GM18517 (cell line): ENCODE data around the gene DUSP22.

ENCODE experiments used
- ATAC-seq: cut with Tn5 transposase; IDR thresholded peaks from one replicate; pipeline ENCODE4 v1.9.1; 2021; ENCODE audit warnings: mild to moderate bottlenecking, moderate library complexity; ENCODE audit not compliant: unreplicated experiment

The DUSP22 gene

DNA sequence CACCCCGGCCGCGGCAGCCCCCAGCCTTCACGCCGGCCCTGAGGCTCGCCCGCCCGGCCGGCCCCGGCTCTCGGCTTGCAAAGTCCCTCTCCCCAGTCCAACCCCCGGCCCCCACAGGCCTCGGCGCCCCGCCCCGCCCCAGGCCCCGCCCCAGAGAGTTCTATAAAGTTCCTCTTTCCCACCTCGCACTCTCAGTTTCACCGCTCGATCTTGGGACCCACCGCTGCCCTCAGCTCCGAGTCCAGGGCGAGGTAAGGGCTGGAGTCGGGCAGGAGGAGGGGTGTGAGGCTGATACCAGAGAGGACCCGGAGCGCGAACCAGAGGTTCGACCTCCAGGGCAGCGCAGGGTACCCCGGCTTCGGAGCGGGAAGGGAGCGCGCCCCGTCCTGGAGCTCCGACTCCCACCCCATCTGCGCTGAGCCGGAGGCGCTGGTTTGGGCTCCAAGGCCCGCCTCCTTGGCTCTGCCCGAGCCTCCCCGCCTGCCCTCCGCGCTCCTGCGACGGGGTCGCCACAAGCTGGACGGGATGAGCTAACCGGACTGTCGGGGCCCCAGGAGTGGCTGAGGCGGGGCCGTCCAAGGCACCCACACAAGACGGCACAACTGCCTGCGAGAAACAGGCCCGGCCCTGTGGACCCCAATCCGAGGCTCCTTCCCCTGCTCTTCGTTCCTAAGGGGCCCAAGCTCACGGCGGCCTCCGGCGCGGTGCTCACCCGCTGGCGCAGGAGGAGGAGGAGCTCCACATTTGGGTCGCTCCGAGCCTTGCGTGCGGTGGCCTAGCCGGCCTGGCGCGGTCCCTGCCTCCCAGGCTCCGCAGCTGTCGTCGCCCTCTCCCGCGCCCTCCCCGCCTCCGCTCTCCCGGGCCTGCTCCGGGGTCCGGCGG lies 99.5 kb downstream of the DUSP22 start, which contains the start of gene IRF4:
Gene IRF4 (plus strand): TSS at position 194 of the 882 bp plus-strand sequence. CDS start 1,401 bp downstream, outside the sequence.
- no peak for ATAC-seq

DNA sequence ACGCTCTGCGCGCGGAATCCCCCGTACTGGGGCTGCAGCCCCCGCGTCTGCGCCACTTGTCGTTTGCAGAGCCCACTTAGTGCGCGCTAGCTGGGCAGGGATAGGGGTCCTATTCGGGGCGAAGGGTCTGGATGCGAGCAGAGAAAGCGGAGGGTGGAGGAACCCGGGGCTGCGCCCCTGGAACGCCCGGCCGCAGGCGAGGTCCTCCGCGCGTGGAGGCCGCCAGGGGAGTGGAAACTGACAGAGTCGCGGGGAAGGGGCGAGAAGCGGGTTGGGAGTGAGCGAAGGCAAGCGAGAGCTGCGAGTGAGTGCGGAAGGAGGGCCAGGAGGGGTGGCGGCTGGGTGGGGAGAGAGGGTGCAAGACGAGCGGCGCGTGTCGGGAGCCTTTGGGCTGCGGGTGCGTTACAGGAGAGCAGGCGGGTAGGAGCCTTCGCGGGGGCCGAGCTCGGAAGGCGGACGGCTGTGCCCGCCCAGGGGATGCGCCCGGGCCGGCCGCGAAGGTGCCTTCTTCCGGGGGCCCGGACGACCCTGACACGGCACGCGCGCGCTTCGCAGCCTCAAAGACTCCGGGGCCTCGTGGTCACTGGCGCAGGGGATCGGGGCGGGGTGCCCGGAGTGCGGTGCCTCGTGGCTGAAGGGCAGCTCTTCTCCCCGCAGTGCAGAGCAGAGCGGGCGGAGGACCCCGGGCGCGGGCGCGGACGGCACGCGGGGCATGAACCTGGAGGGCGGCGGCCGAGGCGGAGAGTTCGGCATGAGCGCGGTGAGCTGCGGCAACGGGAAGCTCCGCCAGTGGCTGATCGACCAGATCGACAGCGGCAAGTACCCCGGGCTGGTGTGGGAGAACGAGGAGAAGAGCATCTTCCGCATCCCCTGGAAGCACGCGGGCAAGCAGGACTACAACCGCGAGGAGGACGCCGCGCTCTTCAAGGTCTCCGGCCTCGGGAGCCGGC lies 100.4 kb downstream of the DUSP22 start:
- no peak for ATAC-seq

DNA sequence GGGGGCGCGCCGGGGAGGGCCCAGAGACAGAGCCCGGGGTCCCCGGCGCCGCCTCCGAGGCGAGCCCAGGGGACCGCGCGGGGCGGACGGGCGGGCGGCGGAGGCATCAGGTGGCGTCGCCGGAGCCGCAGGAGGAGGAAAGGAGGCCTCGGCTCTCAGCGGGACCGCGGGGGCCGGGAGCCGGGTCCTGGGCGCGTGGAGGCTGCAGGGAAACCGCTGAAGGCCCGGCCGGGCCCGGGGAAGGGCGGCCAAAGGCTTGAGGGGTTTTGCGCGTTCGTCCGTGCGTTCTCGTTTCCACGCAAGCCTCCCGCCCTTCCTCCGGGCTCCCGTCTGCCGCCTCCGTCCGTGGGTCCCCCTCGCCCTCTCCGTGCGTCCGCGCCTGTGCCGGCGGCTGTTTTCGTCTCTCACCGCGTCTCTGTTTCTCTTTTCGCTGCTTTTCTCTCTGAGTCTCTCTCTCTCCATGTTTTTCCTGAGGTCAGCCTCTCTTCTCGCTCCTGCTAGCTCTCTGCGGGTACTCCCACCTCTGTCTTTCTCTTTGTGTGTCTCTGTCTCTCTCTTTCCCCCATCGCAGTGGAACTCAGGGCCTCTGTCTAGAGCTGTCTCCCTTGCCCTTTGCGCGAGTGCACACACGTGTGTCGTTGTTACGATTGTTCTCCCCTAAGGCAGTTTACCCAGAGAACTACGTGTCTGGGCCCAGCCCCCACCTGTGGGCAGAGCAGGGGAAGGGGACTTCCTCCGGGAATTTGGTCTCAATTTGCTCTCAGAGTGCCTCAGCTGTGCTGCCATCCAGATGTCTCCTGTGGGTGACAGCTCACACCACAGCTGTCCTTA lies 101.3 kb downstream of the DUSP22 start:
- no peak for ATAC-seq

DNA sequence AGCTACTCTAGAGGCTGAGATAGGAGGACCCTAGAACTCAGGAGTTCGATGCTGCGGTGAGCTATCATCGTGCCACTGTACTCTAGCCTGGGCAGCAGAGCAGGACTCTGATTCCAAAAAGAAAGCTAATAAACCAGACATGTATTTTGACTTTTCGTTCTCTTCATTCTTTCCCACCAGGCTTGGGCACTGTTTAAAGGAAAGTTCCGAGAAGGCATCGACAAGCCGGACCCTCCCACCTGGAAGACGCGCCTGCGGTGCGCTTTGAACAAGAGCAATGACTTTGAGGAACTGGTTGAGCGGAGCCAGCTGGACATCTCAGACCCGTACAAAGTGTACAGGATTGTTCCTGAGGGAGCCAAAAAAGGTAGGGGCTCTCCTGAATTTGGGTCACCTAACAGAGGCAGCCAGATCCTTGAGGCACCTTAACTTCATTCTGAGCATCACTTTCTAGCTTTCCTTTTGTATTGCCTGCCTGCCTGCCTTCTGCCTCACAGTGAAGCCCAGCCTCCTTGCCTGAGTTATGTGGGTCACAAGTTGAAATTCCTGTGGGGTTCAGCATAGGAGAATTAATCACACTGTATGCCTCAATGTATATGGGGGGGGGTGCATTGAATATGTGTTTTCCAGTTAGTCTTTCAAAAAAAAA lies 102.5 kb downstream of the DUSP22 start:
- ATAC-seq, result no peak

DNA sequence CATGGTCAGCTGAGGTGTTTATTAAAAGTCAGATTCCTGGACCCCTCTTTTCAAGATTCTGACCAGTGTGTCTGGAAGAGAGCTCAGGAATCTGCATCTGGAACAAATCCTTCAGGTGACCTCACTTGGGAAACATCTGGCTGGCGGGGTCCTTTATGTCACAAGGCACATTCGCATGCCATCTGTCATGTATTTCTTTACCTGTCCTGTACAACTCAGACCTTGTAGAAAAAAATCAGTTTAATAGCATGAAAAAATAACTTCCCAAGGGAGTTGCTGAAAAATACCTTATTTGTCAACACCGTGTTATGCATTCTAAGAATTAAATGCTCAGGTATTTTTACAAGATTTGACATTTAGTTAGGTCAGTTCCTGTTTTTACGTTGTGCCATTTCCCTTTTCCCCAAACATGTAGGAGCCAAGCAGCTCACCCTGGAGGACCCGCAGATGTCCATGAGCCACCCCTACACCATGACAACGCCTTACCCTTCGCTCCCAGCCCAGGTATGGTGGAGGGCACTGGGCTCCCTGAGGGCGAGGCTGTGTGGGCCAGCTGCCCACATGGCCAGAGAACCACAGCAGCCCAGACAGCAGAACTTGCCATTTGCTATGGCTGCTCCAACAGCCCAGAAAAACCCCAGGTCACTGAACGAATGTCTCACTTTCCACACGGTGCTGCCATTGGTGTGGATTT lies 103.3 kb downstream of the DUSP22 start:
- no peak for ATAC-seq

DNA sequence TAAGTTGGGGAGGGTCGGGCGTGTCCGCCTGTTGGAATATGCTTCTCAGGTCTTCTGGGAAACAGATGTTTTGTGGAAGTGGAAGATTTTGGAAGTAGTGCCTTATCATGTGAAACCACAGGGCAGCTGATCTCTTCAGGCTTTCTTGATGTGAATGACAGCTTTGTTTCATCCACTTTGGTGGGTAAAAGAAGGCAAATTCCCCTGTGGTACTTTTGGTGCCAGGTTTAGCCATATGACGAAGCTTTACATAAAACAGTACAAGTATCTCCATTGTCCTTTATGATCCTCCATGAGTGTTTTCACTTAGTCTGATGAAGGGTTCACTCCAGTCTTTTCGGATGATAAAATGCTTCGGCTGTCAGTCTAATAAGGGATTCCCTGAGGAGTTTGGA lies 103.8 kb downstream of the DUSP22 start:
- no peak for ATAC-seq

DNA sequence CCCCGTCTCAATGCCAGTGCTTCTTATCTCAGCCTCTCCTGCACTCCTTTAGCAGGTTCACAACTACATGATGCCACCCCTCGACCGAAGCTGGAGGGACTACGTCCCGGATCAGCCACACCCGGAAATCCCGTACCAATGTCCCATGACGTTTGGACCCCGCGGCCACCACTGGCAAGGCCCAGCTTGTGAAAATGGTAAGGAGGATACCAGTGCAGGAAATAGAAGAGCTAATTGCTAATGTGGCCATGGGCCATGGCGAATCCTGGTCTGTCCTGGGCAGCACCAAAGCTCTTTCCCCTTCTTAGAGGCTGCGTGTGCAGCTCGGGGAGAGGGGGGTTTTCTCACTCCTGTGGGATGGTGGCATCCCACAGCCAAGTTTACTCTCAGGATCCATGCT lies 104.8 kb downstream of the DUSP22 start:
- ATAC-seq, result no peak

DNA sequence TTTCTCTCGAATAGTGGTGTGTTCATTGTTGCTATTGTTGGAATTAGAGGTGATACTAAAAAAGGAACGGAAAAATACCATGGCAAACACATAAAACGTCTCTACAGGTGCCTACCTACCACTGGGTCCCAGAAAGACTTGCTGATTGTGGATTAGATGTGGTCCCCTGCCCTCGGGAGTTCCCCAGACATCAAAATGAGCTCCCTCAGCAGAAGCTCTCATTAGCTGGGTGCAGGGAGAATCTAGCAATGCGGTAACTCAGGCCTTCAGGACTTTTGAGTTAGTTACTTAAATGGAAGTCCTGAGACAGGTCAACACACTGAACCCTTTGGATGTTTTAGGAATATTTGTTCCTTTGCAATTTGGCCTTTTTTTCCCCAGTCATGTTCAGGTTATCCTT lies 105.3 kb downstream of the DUSP22 start:
- ATAC-seq, result no peak

DNA sequence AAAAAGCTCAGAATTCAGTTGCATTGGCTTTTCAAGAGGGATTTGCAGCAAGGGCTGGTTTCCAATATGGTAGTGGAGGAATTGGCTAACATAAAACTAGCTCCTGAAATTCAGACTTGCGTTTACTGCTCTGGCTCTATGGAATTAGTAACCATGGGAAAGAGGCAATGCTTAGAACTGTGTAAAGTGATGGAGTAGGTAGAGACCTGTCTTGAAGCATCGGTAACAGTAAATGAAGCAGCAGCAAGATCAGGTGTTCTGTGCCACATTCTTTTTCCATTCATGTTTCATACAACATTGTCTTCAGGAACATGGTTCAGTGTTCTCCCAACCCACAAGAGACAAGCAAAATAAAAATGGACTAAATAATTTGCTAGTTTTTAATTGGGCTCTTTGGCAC lies 105.8 kb downstream of the DUSP22 start:
- ATAC-seq, result no peak

DNA sequence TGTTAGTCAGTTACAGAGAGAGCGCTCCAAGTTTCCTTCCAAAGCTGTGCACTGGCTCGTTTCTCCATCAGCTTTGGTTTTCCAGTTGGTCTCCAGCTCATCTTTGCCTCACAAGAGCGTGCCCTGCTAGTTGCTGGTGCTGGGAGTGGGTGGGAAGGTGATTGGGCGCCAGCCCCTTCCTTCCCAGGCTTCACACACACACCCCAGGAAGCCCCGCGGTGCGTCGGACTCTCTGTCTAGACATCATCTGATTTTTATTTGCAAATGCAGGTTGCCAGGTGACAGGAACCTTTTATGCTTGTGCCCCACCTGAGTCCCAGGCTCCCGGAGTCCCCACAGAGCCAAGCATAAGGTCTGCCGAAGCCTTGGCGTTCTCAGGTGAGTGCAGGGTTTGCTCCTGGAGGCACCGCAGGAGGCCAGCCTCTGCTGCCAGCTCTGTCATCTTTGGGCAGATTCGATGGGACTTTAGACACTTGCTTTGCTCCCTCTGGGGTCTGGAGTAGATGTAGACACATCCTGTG lies 106.3 kb downstream of the DUSP22 start:
- no peak for ATAC-seq

DNA sequence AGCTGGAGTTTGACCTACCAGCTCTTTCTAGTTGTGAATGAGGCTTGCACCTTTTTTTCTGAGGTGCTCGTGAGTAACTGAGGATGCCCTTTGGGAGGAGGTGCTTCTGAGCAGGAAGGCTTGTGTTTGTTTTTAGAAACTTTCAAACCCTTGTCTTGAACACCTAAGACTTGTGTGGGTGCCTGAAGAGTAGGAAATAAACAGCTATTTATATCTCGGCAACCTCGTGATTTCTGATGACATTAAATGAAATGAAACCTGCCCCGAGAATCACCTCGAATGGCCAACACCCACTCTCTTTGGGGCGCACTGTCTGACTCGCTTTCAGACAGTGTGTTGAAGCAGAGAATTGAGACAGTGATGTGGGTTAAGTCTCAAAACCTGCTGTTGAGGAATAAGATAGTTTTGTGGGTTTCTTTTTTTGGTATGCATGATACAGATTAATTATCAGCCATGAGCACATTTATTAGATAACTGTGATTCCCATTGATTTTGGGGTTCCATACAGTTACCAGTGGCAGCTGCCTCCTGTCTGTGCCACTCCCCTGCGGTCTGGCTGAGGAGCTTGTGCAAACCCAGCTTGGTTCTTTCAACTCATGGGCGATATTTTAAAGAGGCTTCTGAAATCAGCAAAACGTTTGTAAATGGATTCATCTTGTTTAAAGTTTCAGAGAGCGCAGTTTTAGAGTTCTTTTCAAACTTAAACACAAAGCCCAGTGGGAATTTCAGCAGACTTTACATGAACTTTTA lies 107.7 kb downstream of the DUSP22 start:
- ATAC-seq, result peak; percentile 50

DNA sequence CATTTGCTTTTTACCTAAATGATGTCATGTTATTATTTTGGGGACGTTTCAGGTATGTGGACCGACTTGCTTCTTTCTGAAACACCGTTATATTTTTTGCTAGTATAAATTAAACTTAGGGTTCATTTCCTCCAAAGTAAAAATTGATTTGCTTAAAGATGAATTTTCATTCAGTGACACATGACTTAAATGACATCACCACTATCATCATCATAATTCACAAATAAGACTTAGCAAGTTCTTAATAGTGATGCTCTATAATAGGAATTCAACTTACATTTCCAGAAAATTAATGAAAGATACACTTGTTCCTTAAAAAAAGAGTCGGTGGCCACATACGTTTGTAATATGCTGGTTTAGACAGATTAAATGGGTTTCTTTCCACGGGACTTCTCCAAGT lies 108.5 kb downstream of the DUSP22 start:
- ATAC-seq, result no peak
